NCI-H1417 treated with DMSO at 0.1 percent for 48 hours (cell line): Measurements from ENCODE around the gene OPRL1.
"Not testable (repeated sequence)": the region's sequence is repeated elsewhere in the genome, so short reads cannot be mapped to it uniquely, and the experiment has no call there.

Experiments
- DNase-seq: peaks from one replicate; lab custom pipeline; 2025; lab: John Stamatoyannopoulos, UW

The OPRL1 gene

GRCh38 chr20:64117432-64117777, 37.5 kb downstream of the OPRL1 start:
- DNase-seq: not testable (repeated sequence)

- no peak for DNase-seq
Observed at GRCh38 chr20:64119301-64119680, 39.4 kb downstream of the OPRL1 start.

DNA sequence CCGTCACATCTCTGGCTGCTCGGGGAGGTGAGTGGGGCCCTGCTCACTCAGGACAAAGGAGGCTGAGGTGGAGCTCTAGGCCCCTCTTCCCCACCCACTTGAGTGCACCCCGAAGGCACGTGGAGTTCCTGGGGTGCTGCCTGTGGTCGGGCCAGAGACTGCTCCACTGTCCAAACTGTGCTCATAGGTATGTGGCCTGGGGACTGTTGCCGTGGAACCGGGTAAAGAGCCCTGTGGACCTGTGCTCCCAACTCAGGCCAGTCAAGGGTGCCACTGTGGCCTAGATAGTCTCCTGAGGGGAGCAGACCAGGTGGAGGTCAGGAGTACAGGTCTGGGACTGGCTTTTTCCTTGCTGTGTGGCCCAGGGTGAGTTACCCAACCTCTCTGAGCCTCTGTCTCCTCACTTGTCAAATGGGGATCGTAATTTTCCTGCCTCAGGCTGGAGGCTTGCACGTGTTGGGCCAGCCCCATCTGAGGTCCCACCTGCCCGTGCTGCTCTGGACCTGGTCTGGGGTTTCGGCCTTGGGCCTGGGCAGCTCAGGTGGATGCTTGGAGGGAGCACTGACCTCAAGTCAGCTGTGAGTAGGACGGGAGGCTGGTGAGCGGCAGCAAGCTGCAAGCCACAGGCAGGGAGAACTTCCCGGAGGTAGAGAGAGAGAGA, 39.9 kb downstream of the OPRL1 start:
- DNase-seq: no peak

DNA sequence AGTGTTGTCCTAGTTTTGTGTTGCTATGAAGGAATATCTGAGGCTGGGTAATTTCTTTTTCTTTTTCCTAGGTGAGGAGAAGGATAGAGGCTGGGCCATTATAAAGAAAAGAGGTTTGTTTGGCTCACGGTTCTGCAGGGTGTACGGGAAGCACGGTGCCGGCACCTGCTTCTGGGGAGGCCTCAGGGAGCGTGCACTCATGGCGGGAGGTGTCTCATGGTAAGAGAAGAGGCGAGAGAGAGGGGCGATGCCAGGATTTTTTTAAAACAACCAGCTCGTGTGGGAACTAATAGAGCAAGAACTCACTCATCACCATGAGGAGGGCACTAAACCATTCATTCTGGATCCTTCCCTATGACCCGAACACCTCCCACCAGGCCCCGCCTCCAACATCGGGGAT, 41.7 kb downstream of the OPRL1 start:
- DNase-seq: no peak

GRCh38 chr20:64122927-64123326, 43.0 kb downstream of the OPRL1 start:
- DNase-seq: not testable (repeated sequence)

DNA sequence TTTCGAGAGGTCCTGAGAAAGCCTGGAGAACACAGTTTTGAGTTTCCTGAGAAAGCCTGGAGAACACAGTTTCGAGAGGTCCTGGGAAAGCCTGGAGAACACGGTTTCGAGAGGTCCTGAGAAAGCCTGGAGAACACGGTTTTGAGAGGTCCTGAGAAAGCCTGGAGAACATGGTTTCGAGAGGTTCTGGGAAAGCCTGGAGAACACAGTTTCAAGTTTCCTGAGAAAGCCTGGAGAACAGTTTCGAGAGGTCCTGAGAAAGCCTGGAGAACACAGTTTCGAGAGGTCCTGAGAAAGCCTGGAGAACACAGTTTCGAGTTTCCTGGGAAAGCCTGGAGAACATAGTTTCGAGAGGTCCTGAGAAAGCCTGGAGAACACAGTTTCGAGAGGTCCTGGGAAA, 43.6 kb downstream of the OPRL1 start:
- DNase-seq: not testable (repeated sequence)

DNA sequence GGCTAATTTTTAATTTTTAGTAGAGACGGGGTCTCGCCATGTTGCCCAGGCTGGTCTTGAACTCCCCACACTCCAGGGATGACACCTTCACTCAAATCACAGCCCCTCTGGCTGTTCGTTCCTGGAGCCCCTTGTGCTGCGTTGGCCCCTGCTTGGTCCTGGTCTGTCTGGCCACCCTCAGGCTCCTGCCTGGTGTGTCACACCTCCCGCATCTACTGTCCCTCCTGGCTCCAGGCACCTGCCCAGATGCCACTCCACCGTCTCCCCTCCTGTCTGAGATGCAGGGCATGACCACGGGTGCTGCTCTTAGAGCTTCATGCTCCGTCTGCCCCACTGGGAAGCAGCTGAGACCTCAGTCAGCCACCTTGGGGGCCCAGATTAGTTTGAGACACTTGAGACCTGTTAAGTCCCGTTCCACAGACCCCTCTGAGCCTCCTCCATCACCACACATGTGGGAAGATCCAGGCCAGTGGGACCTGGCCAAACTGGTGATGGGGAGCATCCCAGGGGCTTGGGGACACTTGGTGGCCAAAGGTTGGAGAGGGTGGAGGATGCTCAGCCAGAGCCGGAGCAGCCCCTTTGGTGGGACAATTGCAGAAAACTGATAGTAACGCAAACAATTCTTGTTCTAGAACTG, 49.4 kb downstream of the OPRL1 start:
- DNase-seq: no peak

GRCh38 chr20:64130271-64130670, 50.4 kb downstream of the OPRL1 start:
- DNase-seq: no peak

DNA sequence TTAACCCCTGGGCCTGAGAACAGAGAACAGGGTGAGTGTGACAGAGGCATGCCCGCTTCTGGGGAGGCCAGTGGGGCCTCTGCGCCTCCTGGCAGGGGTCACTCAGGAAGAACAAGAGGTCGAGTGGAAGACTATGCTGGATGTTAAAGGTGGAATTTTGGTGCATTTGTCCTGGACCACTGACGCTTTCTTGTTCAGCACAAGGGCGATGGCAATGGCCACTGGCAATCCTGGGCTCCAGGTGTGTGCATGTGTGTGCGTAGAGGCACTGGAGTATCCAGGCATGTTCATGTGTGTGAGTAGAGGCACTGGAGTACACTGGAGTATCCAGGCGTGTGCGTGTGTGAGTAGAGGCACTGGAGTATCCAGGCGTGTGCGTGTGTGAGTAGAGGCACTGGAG, 51.0 kb downstream of the OPRL1 start:
- DNase-seq: no peak

GRCh38 chr20:64131406-64131805, 51.5 kb downstream of the OPRL1 start:
- DNase-seq: no peak

GRCh38 chr20:64133951-64134407, 54.1 kb downstream of the OPRL1 start:
- DNase-seq: no peak

DNA sequence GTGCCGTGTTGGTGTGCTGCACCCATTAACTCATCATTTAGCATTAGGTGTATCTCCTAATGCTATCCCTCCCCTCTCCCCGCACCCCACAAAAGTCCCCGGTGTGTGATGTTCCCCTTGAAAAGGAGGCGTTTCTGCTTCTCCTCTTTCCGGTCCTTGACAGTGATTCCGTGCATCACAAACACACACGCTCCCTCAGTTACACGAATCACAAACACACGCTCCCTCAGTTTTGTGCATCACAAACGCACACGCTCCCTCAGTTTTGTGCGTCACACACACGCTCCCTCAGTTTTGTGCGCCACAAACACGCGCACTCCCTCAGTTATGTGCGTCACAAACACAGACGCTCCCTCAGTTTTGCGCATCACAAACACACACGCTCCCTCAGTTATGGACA, 54.9 kb downstream of the OPRL1 start:
- not testable (repeated sequence) for DNase-seq

DNA sequence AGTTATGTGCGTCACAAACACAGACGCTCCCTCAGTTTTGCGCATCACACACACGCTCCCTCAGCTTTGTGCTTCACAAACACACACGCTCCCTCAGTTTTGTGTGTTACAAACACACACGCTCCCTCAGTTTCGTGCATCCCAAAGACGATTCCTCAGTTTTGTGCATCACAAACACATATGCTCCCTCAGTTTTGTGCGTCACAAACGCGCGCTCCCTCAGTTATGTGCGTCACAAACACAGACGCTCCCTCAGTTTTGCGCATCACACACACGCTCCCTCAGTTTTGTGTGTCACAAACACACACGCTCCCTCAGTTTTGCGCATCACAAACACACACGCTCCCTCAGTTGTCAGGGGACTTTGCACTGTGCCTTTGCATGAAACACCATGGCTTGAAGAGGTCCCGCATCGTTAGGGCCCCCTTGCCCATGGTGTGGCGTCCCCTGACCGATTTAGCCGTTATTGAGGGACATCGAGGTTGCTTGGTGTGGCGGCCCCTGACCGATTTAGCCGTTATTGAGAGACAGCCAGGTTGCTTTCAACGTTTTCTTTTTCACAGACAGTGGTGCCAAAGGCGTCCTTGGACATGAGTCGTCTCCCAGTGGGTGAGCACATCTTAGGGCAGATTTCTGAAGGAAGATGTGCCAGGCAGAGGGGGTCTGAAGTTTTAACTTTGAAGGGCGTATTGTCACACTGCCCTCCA, 56.3 kb downstream of the OPRL1 start:
- DNase-seq: no peak

DNA sequence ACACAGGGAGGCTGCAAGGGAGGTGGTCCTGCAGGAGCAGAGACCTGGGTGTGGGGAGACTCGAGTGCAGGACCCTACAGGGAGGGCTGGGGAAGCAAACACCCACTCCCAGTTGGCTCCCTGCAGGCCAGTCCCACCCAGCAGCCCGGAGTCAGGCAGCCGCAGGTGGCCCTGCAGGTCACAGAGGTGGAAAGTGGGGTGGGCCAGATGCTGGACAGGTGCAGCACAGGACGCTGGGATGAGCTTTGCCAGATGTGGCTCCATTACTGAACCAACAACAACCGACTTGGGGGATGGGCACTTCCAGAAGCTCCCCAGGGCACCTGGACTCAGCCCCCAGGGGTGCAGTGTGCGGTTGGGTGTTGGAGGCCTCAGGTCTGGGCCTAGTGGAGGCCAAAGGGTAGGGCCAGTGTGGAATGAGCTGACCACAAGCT, 57.7 kb downstream of the OPRL1 start:
- no peak for DNase-seq

- DNase-seq: no peak
Observed at GRCh38 chr20:64138276-64138815, 58.5 kb downstream of the OPRL1 start.

DNA sequence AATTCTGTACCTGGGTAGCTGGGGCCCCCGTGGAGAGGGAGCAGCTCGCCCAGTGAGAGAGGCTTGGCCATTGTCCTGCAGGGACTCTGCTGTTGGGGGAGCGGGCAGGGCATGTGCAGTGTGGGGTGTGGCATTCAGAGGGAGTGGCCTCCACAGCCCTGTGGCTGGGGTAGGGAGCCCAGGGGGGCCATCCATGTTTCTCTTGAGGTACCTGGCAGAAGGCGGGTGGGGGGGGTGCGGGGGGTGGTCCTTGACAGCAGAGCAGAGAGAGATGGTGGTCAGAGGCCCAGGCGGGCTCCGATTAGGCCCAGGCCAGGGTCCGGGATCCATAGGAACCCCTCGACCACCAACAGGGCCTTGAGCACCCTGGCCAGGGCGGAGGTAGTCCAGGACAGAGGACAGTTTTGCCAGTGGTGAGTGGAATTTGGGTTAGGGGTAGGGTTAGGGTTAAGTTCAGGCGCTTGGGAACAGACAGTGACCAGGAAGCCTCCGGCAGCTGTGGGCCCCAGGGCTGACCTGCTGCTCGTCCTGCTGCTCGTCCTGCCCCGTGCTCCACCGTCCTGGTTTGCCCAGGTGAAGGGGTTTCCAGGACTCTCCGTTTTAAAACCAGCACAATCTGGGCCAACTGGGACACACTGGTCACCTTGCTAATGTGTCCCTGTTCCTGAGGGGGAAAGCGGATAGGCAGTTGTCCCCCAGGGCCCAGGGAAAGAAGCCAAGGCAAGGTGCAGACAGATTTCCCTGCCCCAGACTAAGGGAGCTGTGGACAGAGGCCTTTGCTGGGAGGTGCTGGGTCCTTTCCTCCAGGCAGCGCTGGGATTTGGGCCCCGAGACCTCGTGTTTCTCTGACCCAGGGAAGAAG, 59.5 kb downstream of the OPRL1 start:
- no peak for DNase-seq

GRCh38 chr20:64140061-64140931, 60.4 kb downstream of the OPRL1 start:
- no peak for DNase-seq

DNA sequence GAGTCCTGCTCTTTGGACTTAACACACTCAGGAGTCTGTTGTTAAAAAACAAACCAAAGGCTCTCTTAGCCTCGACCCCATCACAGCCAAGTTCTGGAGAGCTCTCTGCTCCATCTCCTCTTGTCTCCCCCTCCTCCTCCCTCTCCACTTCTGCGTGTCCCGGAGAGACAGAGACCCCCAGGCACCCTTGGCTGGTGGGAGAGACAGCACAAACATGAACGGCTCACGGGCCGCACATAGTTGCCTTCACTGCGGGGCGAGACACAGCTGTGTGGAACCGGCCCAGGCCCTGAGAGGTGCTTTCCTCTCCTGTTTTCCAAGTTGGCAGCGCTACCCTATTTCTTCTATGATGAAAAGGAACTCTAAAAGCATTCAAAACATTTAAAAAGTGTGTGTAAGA, 61.1 kb downstream of the OPRL1 start:
- no peak for DNase-seq

DNA sequence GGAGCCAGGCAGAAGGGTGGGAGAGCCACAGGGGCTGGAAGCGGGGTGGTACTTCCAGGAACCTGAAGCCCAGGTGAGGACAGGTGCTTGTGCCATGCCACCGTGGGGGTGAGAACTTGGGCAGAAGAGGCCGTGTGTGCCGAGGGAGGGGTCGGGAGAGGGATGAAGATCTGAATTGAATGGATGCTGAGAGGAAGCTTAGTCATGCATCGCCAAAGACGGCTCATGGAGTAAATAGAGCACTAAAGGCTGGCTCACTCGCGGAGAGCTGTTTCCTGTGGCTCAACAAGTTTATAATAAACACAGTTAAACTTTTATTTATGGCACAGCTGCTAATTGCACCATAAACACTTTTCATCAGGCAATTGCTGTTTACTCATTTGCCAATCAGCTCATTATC, 62.7 kb downstream of the OPRL1 start:
- DNase-seq: no peak

- no peak for DNase-seq
Observed at GRCh38 chr20:64143018-64143801, 63.3 kb downstream of the OPRL1 start.
